Fibroblast of pulmonary artery (primary cell): ENCODE results near the gene LIPT2.
"Not testable (repeated sequence)": the region's sequence is repeated elsewhere in the genome, so short reads cannot be mapped to it uniquely, and the experiment has no call there.

Source experiments
- DNase-seq: peaks from one replicate; pipeline ENCODE4 v3.0.0-alpha.2; 2010; ENCODE audit warnings: low read depth
- H3K4me3 ChIP-seq: replicated peaks from 2 replicates; pipeline ENCODE4 v1.5.1; 2011; ENCODE audit warnings: low read depth, mild to moderate bottlenecking, control low read depth, low read length, moderate library complexity
- CTCF ChIP-seq: IDR thresholded peaks from 2 replicates; pipeline ENCODE4 v1.5.1; 2011; ENCODE audit warnings: mild to moderate bottlenecking, control low read depth, low read length, inconsistent platforms; ENCODE audit errors: missing control alignments

Gene LIPT2

GRCh38 chr11:74520927-74521665 is 27.6 kb upstream of the LIPT2 start:
- no peak overlapping the region for H3K4me3 ChIP-seq
- DNase-seq, result no peak
- TF ChIP-seq CTCF, result no peak

- no peak for TF ChIP-seq CTCF
- no peak for DNase-seq
- no peak overlapping the region for H3K4me3 ChIP-seq
These were observed 26.8 kb upstream of the LIPT2 start for GRCh38 chr11:74520316-74520715.

GRCh38 chr11:74519710-74520109 is 26.2 kb upstream of the LIPT2 start:
- TF ChIP-seq CTCF, result no peak
- no peak for DNase-seq

GRCh38 chr11:74517592-74517991 is 24.1 kb upstream of the LIPT2 start:
- DNase-seq, H3K4me3 ChIP-seq: not testable (repeated sequence)

More at GRCh38 chr11:74519710-74520109, 26.2 kb upstream of the LIPT2 start:
- no peak overlapping the region for H3K4me3 ChIP-seq

- H3K4me3 ChIP-seq, result no peak overlapping the region
- no peak for DNase-seq
- no peak for TF ChIP-seq CTCF
These were observed 14.1 kb upstream of the LIPT2 start for GRCh38 chr11:74507582-74507981.

GRCh38 chr11:74506823-74507222 is 13.3 kb upstream of the LIPT2 start:
- no peak overlapping the region for H3K4me3 ChIP-seq
- TF ChIP-seq CTCF, result no peak
- peak; percentile 22 for DNase-seq

GRCh38 chr11:74505911-74506310 is 12.4 kb upstream of the LIPT2 start:
- H3K4me3 ChIP-seq, result no peak overlapping the region
- no peak for DNase-seq
- no peak for TF ChIP-seq CTCF
